KBM-7 (cell line): ENCODE measurements around the gene ROGDI.

Experiments
- DNase-seq: peaks from one replicate; pipeline ENCODE4 v3.0.0-alpha.2; 2015
- in situ Hi-C: fragments of 300-500 bp; cut with MboI; formaldehyde crosslinking; loops from 2 replicates; pipeline ENCODE4 v1.14.3; 2020; ENCODE audit warnings: low sequenced_read_pairs, low pct_unique_long_range_greater_than_20kb, mixed read lengths

The ROGDI gene

DNA sequence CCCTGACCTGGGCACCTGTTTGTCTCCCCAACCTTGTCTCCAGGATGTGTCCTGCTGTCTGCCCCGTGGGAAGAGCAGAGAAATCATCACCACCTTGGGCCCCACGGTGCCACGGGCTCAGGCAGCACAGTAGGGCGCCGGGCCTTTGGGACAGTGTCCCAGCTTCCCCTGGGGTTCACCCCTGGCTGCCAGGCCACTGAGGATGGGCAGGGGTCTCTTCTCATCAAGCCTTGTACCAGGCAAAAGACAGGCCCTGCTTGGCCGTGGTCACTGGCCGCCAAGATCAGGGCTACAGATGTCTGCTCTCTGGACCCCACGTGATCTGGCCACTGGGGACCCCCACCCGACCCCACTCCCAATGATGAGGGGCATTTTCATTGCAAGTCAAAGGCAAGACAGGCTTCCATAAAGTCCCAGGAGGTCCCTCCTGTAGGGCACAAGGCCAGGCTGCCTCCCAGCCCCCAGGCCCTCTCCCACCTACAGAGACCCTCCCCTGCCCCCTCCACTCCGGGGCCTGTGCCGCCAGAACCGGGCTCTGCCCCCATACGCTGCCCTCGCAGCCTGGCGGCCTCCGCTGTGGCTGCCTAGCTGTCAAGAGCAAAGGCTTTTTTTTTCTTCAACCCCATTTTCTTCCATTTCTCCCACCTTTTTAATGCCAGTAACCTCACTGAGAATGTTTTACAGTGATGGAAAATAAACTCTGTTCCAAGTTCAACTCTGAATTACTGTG, 53.6 kb downstream of the ROGDI start:
- in situ Hi-C loops: no loop called here
- no peak for DNase-seq

DNA sequence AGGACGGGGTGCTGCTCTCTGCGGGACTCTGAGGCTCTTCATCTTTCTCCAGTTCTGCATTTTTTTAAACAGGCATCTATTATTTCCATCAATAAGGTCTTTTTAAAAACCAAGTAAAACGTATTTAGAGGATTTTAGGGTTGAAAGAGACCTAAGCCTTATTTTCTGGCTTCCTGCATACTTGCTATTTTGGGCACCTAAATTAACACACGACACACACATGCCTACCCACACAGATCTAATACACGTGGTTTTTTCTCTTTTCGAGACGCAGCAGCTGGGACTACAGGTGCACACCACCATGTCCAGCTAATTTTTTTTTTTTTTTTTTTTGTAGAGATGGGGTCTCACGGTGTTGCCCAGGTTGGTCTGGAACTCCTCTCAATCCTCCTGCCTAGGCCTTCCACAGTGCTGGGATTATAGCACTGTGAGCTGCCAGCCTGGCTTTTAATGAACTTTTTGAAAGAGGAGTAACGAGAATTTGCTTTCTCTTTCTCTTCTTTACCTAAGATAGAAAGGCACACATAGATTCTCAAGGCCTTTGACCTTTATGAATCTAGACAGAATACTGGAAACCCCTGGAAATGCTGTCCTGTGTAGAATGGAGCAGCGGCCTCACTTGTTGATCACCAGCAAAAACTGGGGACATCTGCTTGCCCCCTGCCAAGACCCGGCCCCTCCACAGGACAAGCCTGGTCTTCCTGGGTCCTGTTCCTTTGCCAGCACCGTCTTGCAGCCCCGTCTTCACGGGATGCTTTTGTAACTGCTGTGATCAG, 54.3 kb downstream of the ROGDI start:
- DNase-seq: no peak
- in situ Hi-C loops: no loop called here

DNA sequence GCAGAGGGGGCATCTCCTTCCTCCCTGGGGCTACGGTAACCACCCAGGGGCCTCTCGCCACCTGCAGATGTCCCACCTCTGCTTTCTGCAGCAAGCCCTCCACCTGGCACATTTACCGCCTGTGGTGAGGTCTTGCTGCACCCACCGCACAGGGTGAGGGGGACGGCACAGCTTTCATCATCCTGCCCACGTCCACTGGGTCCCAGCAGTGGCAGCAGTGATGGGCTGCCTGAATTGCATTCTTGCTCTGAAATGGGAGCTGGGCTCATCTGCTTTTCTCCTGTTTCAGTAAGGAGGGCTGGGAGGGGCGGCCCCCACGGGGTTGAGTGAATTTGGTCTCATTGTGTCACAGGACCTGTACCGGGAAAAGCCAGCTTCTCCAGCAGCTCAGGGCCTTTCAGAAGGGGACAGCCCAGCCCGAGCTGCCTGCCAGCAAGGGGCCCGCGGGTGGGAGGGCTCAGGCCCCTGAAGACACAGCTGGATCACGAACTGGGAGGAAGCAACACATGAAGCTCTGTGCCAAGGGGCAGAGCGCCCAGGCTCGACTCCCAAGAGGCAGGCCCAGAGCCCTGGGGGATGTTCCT, 55.4 kb downstream of the ROGDI start:
- in situ Hi-C loops: no loop called here
- DNase-seq: no peak
